Measurements from ENCODE around the gene RBM10.

RBM10 gene

DNA sequence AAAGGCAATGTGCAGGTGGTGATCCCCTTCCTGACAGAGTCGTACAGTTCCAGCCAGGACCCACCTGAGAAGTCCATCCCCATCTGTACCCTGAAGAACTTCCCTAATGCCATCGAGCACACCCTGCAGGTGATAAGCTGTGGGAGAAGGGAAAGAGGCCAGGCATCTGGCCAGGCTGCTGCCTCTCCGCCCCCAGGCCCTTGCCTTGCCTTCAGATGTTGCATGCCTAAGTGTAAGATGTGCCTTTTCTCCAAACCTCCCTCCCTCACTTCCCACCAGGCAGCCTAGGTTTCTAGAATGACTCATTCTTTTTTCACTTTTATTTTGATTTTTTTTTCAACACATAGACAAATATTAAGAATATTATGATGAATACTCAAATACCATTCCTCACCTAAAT, 61.3 kb downstream of the RBM10 start:
- H3K27me3 Mint-ChIP-seq: no peaks in the 10 kb centered on the region
- H3K4me1 Mint-ChIP-seq (ENCODE audit: low read depth): no peaks in the 10 kb centered on the region
- H3K27ac Mint-ChIP-seq: no peak overlapping the region
- no peak overlapping the region for H3K4me3 Mint-ChIP-seq
- H3K36me3 Mint-ChIP-seq (ENCODE audit: low read depth): peaks cover 98% of the 10 kb centered on the region
- no peaks in the 10 kb centered on the region for H3K9me3 Mint-ChIP-seq
- intact Hi-C loops (cut with micrococcal nuclease): no loop called here

DNA sequence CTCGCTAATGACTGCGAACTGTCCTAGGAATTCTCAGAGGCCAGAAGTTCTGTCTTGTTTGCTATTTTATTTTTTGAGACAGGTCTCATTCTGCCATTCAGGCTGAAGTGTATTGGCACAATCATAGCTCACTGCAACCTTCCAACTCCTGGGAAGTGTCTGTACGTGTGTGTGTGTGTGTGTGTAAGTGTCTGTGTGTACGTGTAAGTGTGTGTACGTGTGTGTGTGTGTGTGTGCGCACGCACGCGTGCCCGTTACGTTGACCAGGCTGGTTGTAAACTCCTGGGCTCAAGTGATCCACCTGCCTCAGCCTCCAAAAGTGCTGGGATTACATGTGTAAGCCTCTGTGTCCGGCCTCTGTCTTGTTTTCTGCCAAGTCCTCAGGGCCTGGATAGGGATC, 63.1 kb downstream of the RBM10 start:
- no peaks in the 10 kb centered on the region for H3K9me3 Mint-ChIP-seq
- intact Hi-C loops (cut with micrococcal nuclease): no loop called here
- H3K27me3 Mint-ChIP-seq: no peaks in the 10 kb centered on the region
- no peaks in the 10 kb centered on the region for H3K4me1 Mint-ChIP-seq (ENCODE audit: low read depth)
- H3K36me3 Mint-ChIP-seq (ENCODE audit: low read depth): peaks cover 98% of the 10 kb centered on the region
- no peak overlapping the region for H3K4me3 Mint-ChIP-seq
- no peak overlapping the region for H3K27ac Mint-ChIP-seq

DNA sequence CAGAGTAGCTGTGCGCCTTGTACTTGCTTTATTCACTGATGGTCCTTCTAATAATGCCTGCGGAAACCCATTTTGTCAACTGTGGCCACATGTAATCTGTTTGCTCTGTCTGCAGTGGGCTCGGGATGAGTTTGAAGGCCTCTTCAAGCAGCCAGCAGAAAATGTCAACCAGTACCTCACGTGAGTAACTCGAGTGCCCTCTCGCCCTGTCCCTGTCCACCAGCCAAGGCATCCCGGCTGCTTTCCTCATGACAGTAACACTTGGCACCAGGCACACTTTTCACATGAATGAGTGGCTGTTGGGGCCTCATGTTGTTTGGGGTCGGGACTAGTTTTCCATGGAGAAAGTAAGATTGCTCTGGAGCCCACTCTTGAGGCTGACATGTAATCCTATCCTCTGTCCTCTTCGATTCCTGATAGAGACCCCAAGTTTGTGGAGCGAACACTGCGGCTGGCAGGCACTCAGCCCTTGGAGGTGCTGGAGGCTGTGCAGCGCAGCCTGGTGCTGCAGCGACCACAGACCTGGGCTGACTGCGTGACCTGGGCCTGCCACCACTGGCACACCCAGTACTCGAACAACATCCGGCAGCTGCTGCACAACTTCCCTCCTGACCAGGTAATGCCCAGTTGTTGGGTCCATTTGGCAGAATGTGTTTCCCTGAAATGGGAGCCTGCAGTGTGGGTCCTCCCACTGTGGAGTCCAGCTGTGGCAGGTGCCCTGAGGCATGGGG, 64.7 kb downstream of the RBM10 start:
- Mint-ChIP-seq H3K9me3 (no peaks in the 10 kb centered on the region), H3K36me3 (ENCODE audit: low read depth) (peaks cover 98% of the 10 kb centered on the region), H3K4me3 (no peak overlapping the region), H3K4me1 (ENCODE audit: low read depth) (peaks cover 8% of the 10 kb centered on the region), H3K27ac (no peak overlapping the region), H3K27me3 (no peaks in the 10 kb centered on the region)
- intact Hi-C loops (cut with micrococcal nuclease): no loop called here

DNA sequence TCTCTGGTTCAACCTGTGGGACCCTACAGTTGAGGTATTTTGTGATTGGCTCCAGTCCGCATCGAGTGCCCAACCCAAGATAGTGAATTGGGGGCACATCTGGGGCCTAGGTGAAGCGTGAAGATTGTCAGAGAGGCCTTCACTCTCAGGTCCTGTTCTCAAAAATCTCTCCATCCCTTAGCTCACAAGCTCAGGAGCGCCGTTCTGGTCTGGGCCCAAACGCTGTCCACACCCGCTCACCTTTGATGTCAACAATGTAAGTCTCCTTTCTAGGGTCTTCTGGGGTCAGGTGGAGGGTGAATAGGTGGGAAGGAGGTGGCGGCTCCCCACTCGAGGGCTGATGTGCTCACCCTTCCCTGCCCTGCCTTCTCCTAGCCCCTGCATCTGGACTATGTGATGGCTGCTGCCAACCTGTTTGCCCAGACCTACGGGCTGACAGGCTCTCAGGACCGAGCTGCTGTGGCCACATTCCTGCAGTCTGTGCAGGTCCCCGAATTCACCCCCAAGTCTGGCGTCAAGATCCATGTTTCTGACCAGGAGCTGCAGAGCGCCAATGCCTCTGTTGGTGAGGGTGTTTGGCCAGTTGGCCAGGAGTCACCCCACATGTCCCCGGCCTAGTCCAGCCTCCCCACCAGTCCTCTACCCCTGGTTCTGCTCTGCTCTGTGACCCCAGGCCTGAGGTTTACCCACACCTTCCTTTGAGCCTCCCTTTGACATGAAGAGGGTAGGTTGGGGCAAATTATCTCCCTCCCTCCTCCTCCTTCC, 65.8 kb downstream of the RBM10 start:
- no peaks in the 10 kb centered on the region for H3K27me3 Mint-ChIP-seq
- H3K4me3 Mint-ChIP-seq: no peak overlapping the region
- H3K27ac Mint-ChIP-seq: no peak overlapping the region
- H3K36me3 Mint-ChIP-seq (ENCODE audit: low read depth): peaks cover 98% of the 10 kb centered on the region
- peaks cover 14% of the 10 kb centered on the region for H3K4me1 Mint-ChIP-seq (ENCODE audit: low read depth)
- no peaks in the 10 kb centered on the region for H3K9me3 Mint-ChIP-seq
- intact Hi-C loops (cut with micrococcal nuclease): no loop called here

DNA sequence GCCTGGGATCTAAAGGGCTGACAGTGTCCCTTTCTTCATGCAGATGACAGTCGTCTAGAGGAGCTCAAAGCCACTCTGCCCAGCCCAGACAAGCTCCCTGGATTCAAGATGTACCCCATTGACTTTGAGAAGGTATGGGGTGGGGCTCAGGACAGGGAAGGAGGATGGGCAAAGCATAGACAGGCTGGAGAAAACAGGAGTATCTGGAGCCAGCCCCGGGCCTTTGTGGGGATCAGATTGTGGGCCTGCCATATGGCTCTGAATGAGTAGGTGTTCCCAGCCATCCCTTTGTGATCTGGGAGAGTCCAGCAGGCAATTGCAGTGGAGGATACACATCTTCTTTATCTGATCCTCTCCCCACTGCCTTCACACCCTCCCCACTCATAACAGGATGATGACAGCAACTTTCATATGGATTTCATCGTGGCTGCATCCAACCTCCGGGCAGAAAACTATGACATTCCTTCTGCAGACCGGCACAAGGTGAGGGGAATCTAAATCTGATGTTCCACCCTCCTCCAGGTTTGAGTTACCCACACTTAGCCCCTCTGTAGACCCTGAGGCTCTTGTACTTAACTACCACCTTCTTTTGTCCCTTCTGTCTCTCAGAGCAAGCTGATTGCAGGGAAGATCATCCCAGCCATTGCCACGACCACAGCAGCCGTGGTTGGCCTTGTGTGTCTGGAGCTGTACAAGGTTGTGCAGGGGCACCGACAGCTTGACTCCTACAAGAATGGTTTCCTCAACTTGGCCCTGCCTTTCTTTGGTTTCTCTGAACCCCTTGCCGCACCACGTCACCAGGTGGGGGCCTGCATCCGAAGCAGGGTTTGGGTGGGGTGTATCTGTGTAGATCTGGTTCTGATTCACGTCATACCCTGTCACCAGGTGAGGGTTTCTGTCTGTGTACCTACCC, 67.6 kb downstream of the RBM10 start:
- Mint-ChIP-seq H3K4me1 (ENCODE audit: low read depth) (peaks cover 32% of the 10 kb centered on the region), H3K36me3 (ENCODE audit: low read depth) (peaks cover 91% of the 10 kb centered on the region), H3K9me3 (no peaks in the 10 kb centered on the region), H3K27me3 (no peaks in the 10 kb centered on the region), H3K4me3 (no peak overlapping the region), H3K27ac (no peak overlapping the region)
- intact Hi-C loops (cut with micrococcal nuclease): no loop called here

DNA sequence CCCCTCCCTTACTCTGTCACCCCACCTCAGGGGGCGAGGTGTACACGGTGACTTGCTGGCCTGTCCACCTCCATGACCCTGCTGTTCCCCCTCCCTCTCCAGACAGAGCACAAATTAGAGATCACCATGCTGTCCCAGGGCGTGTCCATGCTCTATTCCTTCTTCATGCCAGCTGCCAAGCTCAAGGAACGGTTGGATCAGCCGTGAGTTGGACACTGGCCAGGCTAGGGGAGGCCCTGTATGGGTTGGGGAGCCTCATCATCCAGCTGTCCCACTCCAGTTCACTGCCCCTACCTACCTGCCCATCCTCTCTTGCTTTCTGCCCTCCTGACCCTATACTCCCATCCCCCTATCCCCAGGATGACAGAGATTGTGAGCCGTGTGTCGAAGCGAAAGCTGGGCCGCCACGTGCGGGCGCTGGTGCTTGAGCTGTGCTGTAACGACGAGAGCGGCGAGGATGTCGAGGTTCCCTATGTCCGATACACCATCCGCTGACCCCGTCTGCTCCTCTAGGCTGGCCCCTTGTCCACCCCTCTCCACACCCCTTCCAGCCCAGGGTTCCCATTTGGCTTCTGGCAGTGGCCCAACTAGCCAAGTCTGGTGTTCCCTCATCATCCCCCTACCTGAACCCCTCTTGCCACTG, 69.5 kb downstream of the RBM10 start:
- no peaks in the 10 kb centered on the region for H3K27me3 Mint-ChIP-seq
- no peak overlapping the region for H3K4me3 Mint-ChIP-seq
- no peaks in the 10 kb centered on the region for H3K9me3 Mint-ChIP-seq
- H3K36me3 Mint-ChIP-seq (ENCODE audit: low read depth): peaks cover 88% of the 10 kb centered on the region
- no peak overlapping the region for H3K27ac Mint-ChIP-seq
- peaks cover 39% of the 10 kb centered on the region for H3K4me1 Mint-ChIP-seq (ENCODE audit: low read depth)
- intact Hi-C loops (cut with micrococcal nuclease): no loop called here

DNA sequence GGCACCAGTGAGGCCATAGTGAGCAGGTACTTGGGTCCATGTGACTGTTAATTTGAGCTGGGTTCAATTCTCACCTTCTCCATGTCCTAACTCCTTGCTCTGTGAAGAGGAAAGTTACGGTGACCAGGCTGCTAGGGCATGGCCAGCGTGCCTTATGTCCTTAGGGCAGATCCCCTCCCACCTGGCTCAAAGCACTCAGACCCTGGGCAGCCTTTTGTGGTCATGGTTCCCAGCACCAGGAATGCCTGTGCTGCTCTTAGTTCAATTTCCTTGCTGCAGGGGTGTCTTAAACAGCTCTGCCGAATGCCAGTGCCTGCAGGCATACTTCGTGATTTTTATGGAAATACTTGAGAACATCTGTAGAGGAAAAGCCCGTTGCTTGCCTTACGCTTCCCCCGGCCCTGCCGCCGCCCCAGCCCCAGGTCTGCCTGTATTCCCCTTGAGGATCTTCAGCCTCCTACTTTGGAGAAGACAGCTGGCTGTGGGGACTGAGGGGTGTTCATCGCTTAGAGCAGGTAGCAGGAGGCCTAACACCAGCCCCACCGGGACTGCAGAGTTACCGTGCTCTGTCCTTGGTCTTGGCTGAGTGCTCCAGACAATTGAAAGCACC, 70.4 kb downstream of the RBM10 start:
- Mint-ChIP-seq H3K27me3 (no peaks in the 10 kb centered on the region), H3K27ac (no peak overlapping the region), H3K4me3 (no peak overlapping the region), H3K36me3 (ENCODE audit: low read depth) (peaks cover 86% of the 10 kb centered on the region), H3K9me3 (no peaks in the 10 kb centered on the region), H3K4me1 (ENCODE audit: low read depth) (peaks cover 47% of the 10 kb centered on the region)
- intact Hi-C loops (cut with micrococcal nuclease): no loop called here

DNA sequence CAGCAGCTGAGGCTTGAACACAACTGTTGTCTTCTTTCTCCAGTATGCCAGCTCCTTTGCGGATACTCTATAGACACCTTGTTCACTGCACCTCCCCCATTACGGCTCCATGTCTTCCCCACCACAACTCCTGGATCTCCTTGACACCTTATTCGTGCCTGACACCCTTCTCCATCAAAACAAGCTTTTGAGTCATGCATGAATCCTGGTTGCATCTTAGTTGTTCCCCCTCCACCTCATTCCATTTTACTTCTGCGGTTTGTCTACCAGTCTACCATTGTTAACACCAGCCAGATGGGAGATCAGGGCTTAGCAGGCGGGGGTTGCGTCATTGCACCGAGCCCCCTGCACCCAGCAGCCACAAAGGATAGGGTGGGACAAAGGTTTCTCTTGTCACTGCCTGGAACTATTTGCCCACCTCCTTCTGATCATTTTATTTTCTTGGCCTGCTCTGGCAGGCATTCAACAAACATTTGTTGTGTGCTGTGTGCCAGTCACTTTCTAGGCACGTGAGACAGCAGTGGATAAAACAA, 71.4 kb downstream of the RBM10 start:
- no peak overlapping the region for H3K4me3 Mint-ChIP-seq
- peaks cover 56% of the 10 kb centered on the region for H3K4me1 Mint-ChIP-seq (ENCODE audit: low read depth)

DNA sequence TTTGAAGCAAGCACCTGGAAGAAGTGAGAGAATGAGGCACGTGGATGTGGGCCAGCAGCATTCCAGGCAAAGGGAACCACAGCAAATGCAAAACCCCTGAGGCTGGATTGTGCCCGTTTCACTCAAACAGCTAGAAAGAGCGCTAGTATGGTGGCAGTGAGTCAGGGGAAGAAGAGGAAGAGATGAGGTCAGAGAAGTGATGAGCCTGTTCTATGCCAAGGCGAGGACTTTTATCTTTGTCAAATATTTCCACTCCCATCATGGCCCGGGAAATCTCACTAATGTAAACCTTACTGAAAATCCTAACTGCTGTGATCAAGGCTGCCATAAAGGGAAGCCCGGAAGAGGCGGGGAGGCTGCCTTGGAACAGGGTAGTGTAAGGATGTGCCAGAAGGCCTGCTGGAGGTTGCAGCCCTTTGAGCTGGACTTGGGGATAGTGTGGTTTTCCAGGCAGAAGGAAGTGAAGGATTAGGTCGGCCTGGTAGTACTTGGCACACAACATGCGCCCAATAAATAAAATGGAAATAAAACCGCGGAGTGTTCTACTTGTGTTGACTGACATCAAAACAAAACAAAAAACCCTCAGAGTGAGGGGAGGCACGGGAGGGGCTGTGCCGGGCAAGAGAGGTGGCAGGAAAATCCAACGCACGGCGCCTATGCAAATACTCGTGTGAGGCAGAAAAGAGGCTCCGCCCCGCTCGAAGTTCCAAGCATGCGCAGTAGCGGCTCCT, 72.3 kb downstream of the RBM10 start:
- Mint-ChIP-seq H3K27ac (peak overlapping the region; percentile 92), H3K4me1 (ENCODE audit: low read depth) (peaks cover 64% of the 10 kb centered on the region), H3K9me3 (no peaks in the 10 kb centered on the region), H3K27me3 (no peaks in the 10 kb centered on the region), H3K36me3 (ENCODE audit: low read depth) (peaks cover 80% of the 10 kb centered on the region), H3K4me3 (peak overlapping the region; percentile 74)
- intact Hi-C loops (cut with micrococcal nuclease): no loop called here

More for the DNA sequence above, 71.4 kb downstream of the RBM10 start:
- Mint-ChIP-seq H3K36me3 (ENCODE audit: low read depth) (peaks cover 83% of the 10 kb centered on the region), H3K27me3 (no peaks in the 10 kb centered on the region), H3K27ac (peak overlapping the region; percentile 92), H3K9me3 (no peaks in the 10 kb centered on the region)
- intact Hi-C loops (cut with micrococcal nuclease): no loop called here

DNA sequence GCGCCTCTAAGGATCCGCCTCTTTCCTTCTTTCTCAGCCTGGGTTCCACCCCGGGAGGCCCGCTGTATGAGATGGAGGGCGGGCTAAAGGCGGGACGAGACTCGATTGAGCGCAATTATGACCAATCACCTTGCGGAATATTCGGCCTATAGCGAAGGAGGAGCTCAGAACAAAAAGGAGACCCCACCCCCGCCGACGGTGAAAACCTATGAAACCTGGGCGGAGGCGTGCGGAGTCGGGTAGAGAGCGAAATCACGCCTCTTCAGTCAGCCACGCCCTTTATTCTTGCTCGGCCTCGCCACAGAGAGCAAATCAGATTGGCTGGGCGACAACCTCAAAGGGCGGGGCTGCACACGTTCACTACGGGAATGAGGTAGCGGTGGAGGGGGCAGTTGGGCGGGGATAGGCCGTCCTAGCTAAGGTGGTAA, 72.8 kb downstream of the RBM10 start:
- H3K9me3 Mint-ChIP-seq: no peaks in the 10 kb centered on the region
- peak overlapping the region; percentile 92 for H3K27ac Mint-ChIP-seq
- H3K4me1 Mint-ChIP-seq (ENCODE audit: low read depth): peaks cover 65% of the 10 kb centered on the region
- no peaks in the 10 kb centered on the region for H3K27me3 Mint-ChIP-seq
- H3K36me3 Mint-ChIP-seq (ENCODE audit: low read depth): peaks cover 80% of the 10 kb centered on the region
- intact Hi-C loops (cut with micrococcal nuclease): loop anchor here (1.0 kb wide), 1 partner anchor 15 kb away; the partner anchor contains the start of gene USP11
- H3K4me3 Mint-ChIP-seq: peak overlapping the region; percentile 82

DNA sequence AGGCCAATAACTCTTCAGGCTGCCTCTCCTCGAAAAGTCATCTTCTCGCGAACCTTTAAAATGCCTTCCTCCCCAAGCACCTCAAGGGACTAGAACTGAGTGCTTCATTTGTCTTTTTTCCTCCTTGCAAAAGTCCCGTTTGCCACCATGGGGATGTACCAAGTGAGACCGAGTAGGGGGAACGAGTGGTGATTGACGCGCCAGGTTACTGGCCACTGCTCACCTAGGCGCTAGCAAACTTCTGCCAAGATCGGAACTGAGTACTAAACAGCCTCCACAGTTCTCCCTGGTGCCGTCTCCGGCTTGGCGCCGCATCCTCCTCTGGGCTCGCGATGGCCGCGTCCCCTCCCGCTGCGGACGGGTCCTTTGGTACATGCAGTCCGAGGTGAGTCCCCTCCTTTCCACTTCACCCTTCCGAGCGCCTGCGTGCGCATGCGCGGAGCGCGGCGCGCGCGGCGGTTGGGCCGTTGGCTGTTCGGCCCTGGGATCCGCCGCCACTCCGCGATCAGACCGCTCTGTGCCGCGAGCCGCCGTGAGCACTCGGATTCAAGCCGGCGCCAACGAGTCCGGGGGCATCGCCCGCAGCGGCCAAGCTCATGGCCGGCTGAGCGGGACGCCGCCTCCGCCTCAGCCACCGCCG, 73.4 kb downstream of the RBM10 start, which contains the start of gene CDK16:
Gene CDK16, plus strand, starts transcription at position 402 of the 640 bp plus-strand sequence. CDS start 4,877 bp downstream, outside the sequence.
- Mint-ChIP-seq H3K4me1 (ENCODE audit: low read depth) (peaks cover 65% of the 10 kb centered on the region), H3K27me3 (no peaks in the 10 kb centered on the region), H3K36me3 (ENCODE audit: low read depth) (peaks cover 80% of the 10 kb centered on the region), H3K9me3 (no peaks in the 10 kb centered on the region), H3K4me3 (peak within 1 kb of the TSS; percentile 82), H3K27ac (peak within 1 kb of the TSS; percentile 92)
- intact Hi-C loops (cut with micrococcal nuclease): loop anchor here (1.0 kb wide), 1 partner anchor 15 kb away; the partner anchor contains the start of gene USP11

Measured in dendritic cell treated with granulocyte-macrophage colony-stimulating factor and Interleukin-4, amounts not matched to agents 40 ng/mL and 50 ng/mL, for 4 days (primary cell).